ENCODE data around the gene SLC5A9. TPM values are rescaled to one million over a fixed set of nuclear protein-coding genes. Genes with fewer than 3 reads are reported as not detected.

Gene SLC5A9
- total and polyA plus RNA-seq, 2 of the 13 experiments (the other 11 are each of a cell fraction or from before 2014, with no cell fraction given) = 42.0 to 65.0 TPM

DNA sequence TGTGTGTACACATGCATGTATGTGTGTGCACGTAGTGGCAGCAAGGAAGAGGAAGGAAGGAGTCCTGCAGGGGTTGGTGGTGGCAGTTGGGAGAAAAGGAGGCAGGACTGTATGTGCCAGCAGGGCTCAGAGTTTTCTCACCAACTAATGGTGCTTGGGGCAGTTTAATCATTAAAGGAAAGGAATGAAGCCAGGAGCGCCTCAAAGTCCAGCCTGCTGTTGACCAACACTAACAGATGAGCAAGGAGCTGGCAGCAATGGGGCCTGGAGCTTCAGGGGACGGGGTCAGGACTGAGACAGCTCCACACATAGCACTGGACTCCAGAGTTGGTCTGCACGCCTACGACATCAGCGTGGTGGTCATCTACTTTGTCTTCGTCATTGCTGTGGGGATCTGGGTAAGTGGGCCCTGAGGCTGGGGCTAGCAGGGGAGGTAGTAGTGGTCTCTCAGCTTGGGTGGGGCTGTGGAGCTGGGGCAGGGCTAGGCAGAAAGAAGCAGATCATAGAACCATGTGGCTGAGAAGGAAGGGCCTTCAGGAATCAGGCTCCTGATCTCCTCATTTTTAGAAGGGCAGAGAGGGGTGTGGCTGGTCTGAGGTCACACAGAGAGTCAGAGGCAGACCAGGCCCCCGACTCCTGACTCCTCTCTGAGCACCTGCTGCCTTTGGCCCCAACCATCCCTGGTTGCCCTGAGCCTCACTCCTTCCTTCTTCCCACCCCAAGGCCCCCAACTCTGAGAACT, at the start of gene SLC5A9 (continued):
- TF ChIP-seq SIN3B (IDR thresholded peaks at IDR 0.05; ENCODE audit: low read length) (no peak), GATA4 (IDR thresholded peaks at IDR 0.05; ENCODE audit: borderline replicate concordance, low read depth) (peak; percentile 35; the same call in 1 of the 2 replicates), ZBTB20 (CRISPR knock-in tag; IDR thresholded peaks at IDR 0.05; ENCODE audit: borderline replicate concordance, low read depth) (peak; percentile 53; the same call in 1 of the 2 replicates), CHD4 (IDR thresholded peaks at IDR 0.05; ENCODE audit: borderline replicate concordance, low read length) (peak; percentile 1; the same call in 1 of the 2 replicates), HMG20A (CRISPR knock-in tag; IDR thresholded peaks at IDR 0.05; ENCODE audit: borderline replicate concordance) (no peak), FOXK1 (CRISPR knock-in tag; IDR thresholded peaks at IDR 0.05; ENCODE audit: borderline replicate concordance, low read depth) (peak; percentile 32; the same call in 1 of the 2 replicates), ZNF160 (CRISPR knock-in tag; IDR thresholded peaks at IDR 0.05) (no peak), PTBP1 (IDR thresholded peaks at IDR 0.05; ENCODE audit: low read depth, low read length, poor library complexity, severe bottlenecking) (no peak), TEAD3 (CRISPR knock-in tag; optimal IDR thresholded peaks at IDR 0.05; ENCODE audit: borderline replicate concordance) (peak; percentile 71), GTF3A (CRISPR knock-in tag; conservative IDR thresholded peaks at IDR 0.05) (no peak), MEF2D (CRISPR knock-in tag; IDR thresholded peaks at IDR 0.05) (0 out of 2 replicates have a peak, but pooled peaks have one; percentile 23), ZNF629 (CRISPR knock-in tag; conservative IDR thresholded peaks at IDR 0.05) (0 out of 2 replicates have a peak, but pooled peaks have one; percentile 33), KDM1A (CRISPR knock-in tag; IDR thresholded peaks at IDR 0.05) (no peak), ZNF773 (CRISPR knock-in tag; IDR thresholded peaks at IDR 0.05; ENCODE audit: borderline replicate concordance) (no peak), BORCS8-MEF2B (CRISPR knock-in tag; IDR thresholded peaks at IDR 0.05) (peak; percentile 78), NR2F1 (CRISPR knock-in tag; IDR thresholded peaks at IDR 0.05) (no peak), FOXA3 (CRISPR knock-in tag; IDR thresholded peaks at IDR 0.05) (peak; percentile 80)
- TF ChIP-seq, protein P1, sequence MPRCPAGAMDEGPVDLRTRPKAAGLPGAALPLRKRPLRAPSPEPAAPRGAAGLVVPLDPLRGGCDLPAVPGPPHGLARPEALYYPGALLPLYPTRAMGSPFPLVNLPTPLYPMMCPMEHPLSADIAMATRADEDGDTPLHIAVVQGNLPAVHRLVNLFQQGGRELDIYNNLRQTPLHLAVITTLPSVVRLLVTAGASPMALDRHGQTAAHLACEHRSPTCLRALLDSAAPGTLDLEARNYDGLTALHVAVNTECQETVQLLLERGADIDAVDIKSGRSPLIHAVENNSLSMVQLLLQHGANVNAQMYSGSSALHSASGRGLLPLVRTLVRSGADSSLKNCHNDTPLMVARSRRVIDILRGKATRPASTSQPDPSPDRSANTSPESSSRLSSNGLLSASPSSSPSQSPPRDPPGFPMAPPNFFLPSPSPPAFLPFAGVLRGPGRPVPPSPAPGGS (CRISPR knock-in tag; IDR thresholded peaks at IDR 0.05) = peak; percentile 41; the same call in 1 of the 2 replicates
- TF ChIP-seq, protein P2, sequence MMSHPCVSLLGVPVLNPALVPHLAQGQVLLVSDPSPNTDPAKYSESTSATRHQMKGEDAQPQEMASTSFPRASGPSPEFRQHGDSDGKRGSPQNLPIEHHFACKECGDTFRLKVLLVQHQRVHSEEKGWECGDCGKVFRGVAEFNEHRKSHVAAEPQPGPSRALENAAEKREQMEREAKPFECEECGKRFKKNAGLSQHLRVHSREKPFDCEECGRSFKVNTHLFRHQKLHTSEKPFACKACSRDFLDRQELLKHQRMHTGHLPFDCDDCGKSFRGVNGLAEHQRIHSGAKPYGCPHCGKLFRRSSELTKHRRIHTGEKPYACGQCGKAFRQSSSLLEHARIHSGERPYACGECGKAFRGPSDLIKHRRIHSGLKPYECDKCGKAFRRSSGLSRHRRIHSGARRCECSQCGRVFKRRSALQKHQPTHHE (CRISPR knock-in tag; IDR thresholded peaks at IDR 0.05; ENCODE audit: borderline replicate concordance) = no peak
- TF ChIP-seq, protein P3, sequence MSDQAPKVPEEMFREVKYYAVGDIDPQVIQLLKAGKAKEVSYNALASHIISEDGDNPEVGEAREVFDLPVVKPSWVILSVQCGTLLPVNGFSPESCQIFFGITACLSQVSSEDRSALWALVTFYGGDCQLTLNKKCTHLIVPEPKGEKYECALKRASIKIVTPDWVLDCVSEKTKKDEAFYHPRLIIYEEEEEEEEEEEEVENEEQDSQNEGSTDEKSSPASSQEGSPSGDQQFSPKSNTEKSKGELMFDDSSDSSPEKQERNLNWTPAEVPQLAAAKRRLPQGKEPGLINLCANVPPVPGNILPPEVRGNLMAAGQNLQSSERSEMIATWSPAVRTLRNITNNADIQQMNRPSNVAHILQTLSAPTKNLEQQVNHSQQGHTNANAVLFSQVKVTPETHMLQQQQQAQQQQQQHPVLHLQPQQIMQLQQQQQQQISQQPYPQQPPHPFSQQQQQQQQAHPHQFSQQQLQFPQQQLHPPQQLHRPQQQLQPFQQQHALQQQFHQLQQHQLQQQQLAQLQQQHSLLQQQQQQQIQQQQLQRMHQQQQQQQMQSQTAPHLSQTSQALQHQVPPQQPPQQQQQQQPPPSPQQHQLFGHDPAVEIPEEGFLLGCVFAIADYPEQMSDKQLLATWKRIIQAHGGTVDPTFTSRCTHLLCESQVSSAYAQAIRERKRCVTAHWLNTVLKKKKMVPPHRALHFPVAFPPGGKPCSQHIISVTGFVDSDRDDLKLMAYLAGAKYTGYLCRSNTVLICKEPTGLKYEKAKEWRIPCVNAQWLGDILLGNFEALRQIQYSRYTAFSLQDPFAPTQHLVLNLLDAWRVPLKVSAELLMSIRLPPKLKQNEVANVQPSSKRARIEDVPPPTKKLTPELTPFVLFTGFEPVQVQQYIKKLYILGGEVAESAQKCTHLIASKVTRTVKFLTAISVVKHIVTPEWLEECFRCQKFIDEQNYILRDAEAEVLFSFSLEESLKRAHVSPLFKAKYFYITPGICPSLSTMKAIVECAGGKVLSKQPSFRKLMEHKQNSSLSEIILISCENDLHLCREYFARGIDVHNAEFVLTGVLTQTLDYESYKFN (CRISPR knock-in tag; conservative IDR thresholded peaks at IDR 0.05) = peak; percentile 92
- TF ChIP-seq, protein P4, sequence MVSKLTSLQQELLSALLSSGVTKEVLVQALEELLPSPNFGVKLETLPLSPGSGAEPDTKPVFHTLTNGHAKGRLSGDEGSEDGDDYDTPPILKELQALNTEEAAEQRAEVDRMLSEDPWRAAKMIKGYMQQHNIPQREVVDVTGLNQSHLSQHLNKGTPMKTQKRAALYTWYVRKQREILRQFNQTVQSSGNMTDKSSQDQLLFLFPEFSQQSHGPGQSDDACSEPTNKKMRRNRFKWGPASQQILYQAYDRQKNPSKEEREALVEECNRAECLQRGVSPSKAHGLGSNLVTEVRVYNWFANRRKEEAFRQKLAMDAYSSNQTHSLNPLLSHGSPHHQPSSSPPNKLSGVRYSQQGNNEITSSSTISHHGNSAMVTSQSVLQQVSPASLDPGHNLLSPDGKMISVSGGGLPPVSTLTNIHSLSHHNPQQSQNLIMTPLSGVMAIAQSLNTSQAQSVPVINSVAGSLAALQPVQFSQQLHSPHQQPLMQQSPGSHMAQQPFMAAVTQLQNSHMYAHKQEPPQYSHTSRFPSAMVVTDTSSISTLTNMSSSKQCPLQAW (CRISPR knock-in tag; IDR thresholded peaks at IDR 0.05) = peak; percentile 99
